HepG2 (cell line): ENCODE results near the gene PIK3CA. TPM values are rescaled to one million over a fixed set of nuclear protein-coding genes. Genes with fewer than 3 reads are reported as not detected.

Experiments
- ATAC-seq: fragments of 200-7000 bp; cut with Tn5 transposase; 3 replicates; pipeline ENCODE4 v1.9.1; 2020; ENCODE audit warnings: mild to moderate bottlenecking, moderate library complexity
- BruUV-seq: library from RNA; stranded (reverse); fragments of 400-500 nt; replicated peaks from 2 replicates; lab custom pipeline; 2021; lab: Mats Ljungman, UMichigan
- CTCF ChIA-PET: fragments of 300-600 bp; formaldehyde crosslinking; extraction: SDS; loops from one replicate; lab custom pipeline; 2021; ENCODE audit warnings: low total read pairs, inconsistent platforms, low intra/inter-chr PET ratio; lab: Yijun Ruan, JAX
- POLR2A ChIA-PET: fragments of 350-600 bp; sonication (Branson Sonifier 250); formaldehyde crosslinking; loops from one replicate; lab custom pipeline; 2020; ENCODE audit warnings: antibody characterized with exemption, inconsistent platforms; lab: Yijun Ruan, JAX
- DNase-seq: peaks from one replicate; pipeline ENCODE4 v3.0.0-alpha.2; 2015; ENCODE audit warnings: low spot score
- FAIRE-seq: peaks from 3 replicates; lab custom pipeline; 2011; peaks lifted over from hg19 to GRCh38; lab: Jason Lieb, UNC
- H2AFZ ChIP-seq: one replicate; pipeline ENCODE4 v1.6.1; 2011; ENCODE audit warnings: low read length, inconsistent platforms
- H3K27ac ChIP-seq: fragments of 300-600 bp; 3 replicates; pipeline ENCODE4 v1.8.0; 2011; ENCODE audit warnings: mixed run types, mild to moderate bottlenecking, mixed read lengths, low read length, inconsistent platforms; ENCODE audit not compliant: insufficient read depth; ENCODE audit errors: extremely low read length
- H3K27me3 ChIP-seq, 2 experiments: fragments of 200-600 bp in 1 of 2; 2 replicates in 1 of 2; 3 replicates in 1 of 2; pipeline versions ENCODE4 v1.6.0 to v1.8.0; 2011; ENCODE audit warnings: low read length in 2 of 2, mild to moderate bottlenecking in 2 of 2, moderate library complexity in 2 of 2, inconsistent platforms in 1 of 2; ENCODE audit not compliant: insufficient read depth in 2 of 2, control insufficient read depth in 1 of 2
- H3K36me3 ChIP-seq, 2 experiments: fragments of 200-600 bp in 1 of 2; replicated peaks in 1 of 2; 2 replicates in 1 of 2; 3 replicates in 1 of 2; pipeline versions ENCODE4 v1.5.1 to v1.8.0; 2011; ENCODE audit warnings: low read length in 2 of 2, inconsistent platforms in 1 of 2; ENCODE audit not compliant: insufficient read depth in 2 of 2, control insufficient read depth in 1 of 2
- H3K4me1 ChIP-seq: 2 replicates; pipeline ENCODE4 v1.5.1; 2012; ENCODE audit warnings: low read length, inconsistent platforms; ENCODE audit not compliant: insufficient read depth
- H3K4me2 ChIP-seq: 2 replicates; pipeline ENCODE4 v1.6.0; 2011; ENCODE audit warnings: low read depth, low read length, inconsistent platforms
- H3K4me3 ChIP-seq, 3 experiments: fragments of 200-600 bp in 1 of 3; sonication (generic), shearing (Covaris generic) in 1 of 3; replicated peaks in 1 of 3; 2 replicates each; pipeline ENCODE4 v1.5.1; 2011 to 2016; ENCODE audit warnings: low read length in 3 of 3, inconsistent platforms in 2 of 3, low read depth in 2 of 3, mild to moderate bottlenecking in 2 of 3, control low read depth in 1 of 3, mixed read lengths in 1 of 3; ENCODE audit not compliant: insufficient read depth in 1 of 3
- H3K79me2 ChIP-seq: one replicate; pipeline ENCODE4 v1.6.1; 2011; ENCODE audit warnings: low read length, inconsistent platforms; ENCODE audit not compliant: insufficient read depth
- H3K9ac ChIP-seq: 2 replicates; pipeline ENCODE4 v1.6.0; 2011; ENCODE audit warnings: mild to moderate bottlenecking, low read depth, low read length, inconsistent platforms; ENCODE audit not compliant: insufficient read depth
- H3K9me3 ChIP-seq: 2 replicates; pipeline ENCODE4 v1.5.1; 2012; ENCODE audit warnings: mild to moderate bottlenecking, low read length
- H4K20me1 ChIP-seq: 2 replicates; pipeline ENCODE4 v1.6.0; 2011; ENCODE audit warnings: inconsistent platforms, mild to moderate bottlenecking, low read length, moderate library complexity; ENCODE audit not compliant: insufficient read depth
- BATF2 ChIP-seq: sonication (generic); formaldehyde crosslinking; IDR thresholded peaks from 2 replicates; pipeline ENCODE4 v1.8.0; 2022; ENCODE audit warnings: mild to moderate bottlenecking, missing genetic modification reagents, moderate library complexity
- CREM ChIP-seq, 2 experiments: sonication (generic) in 1 of 2; formaldehyde crosslinking in 1 of 2; IDR thresholded peaks; 2 replicates each; pipeline versions ENCODE4 v1.4.0 to v1.6.1; 2016 to 2020; ENCODE audit warnings: antibody characterized with exemption in 1 of 2, mild to moderate bottlenecking in 1 of 2, missing genetic modification reagents in 1 of 2
- DNMT1 ChIP-seq: sonication (generic); formaldehyde crosslinking; IDR thresholded peaks from 2 replicates; pipeline ENCODE4 v1.5.1; 2020; ENCODE audit warnings: mild to moderate bottlenecking, missing genetic modification reagents
- ELF4 ChIP-seq: sonication (generic); formaldehyde crosslinking; IDR thresholded peaks from 2 replicates; pipeline ENCODE4 v1.5.0; 2020; ENCODE audit warnings: missing genetic modification reagents, mild to moderate bottlenecking, moderate library complexity, borderline replicate concordance
- HHEX ChIP-seq: IDR thresholded peaks from 2 replicates; pipeline ENCODE4 v1.6.1; 2016; ENCODE audit warnings: control low read depth
- HOXA5 ChIP-seq: sonication (generic); formaldehyde crosslinking; IDR thresholded peaks from 2 replicates; pipeline ENCODE4 v1.4.0; 2020; ENCODE audit warnings: missing genetic modification reagents
- KLF15 ChIP-seq: sonication (generic); formaldehyde crosslinking; IDR thresholded peaks from 2 replicates; pipeline ENCODE4 v1.8.1; 2023; ENCODE audit warnings: borderline replicate concordance, mild to moderate bottlenecking, inconsistent platforms, missing genetic modification reagents, mixed read lengths
- NR0B2 ChIP-seq: sonication (generic); formaldehyde crosslinking; IDR thresholded peaks from 2 replicates; pipeline ENCODE4 v1.4.0; 2020; ENCODE audit warnings: mild to moderate bottlenecking, missing genetic modification reagents
- POLR2A ChIP-seq, 2 experiments: IDR thresholded peaks; 2 replicates each; pipeline ENCODE4 v1.6.1; 2011; ENCODE audit warnings: low read depth in 2 of 2, low read length in 2 of 2, mild to moderate bottlenecking in 1 of 2, moderate library complexity in 1 of 2; ENCODE audit not compliant: insufficient read depth in 1 of 2
- PRDM4 ChIP-seq: sonication (generic); formaldehyde crosslinking; IDR thresholded peaks from 2 replicates; pipeline ENCODE4 v1.9.0; 2021; ENCODE audit warnings: missing genetic modification reagents, borderline replicate concordance
- SOX6 ChIP-seq, 2 experiments: fragments of 450-650 bp in 1 of 2; sonication (generic) in 1 of 2; formaldehyde crosslinking in 1 of 2; IDR thresholded peaks; 2 replicates each; pipeline versions ENCODE4 v1.4.0 to v1.6.1; 2017 to 2020; ENCODE audit warnings: antibody characterized with exemption in 1 of 2, mild to moderate bottlenecking in 1 of 2, missing genetic modification reagents in 1 of 2
- STAT6 ChIP-seq: sonication (generic); formaldehyde crosslinking; IDR thresholded peaks from 2 replicates; pipeline ENCODE4 v1.4.0; 2020; ENCODE audit warnings: missing genetic modification reagents, mild to moderate bottlenecking, borderline replicate concordance
- ZBTB38 ChIP-seq: sonication (generic); formaldehyde crosslinking; IDR thresholded peaks from 2 replicates; pipeline ENCODE4 v1.5.1; 2020; ENCODE audit warnings: mild to moderate bottlenecking, missing genetic modification reagents
- ZNF749 ChIP-seq: sonication (generic); formaldehyde crosslinking; IDR thresholded peaks from 2 replicates; pipeline ENCODE4 v1.8.0; 2022; ENCODE audit warnings: mild to moderate bottlenecking, missing genetic modification reagents, moderate library complexity, borderline replicate concordance
- WGBS: methylation state at CpG from one replicate; pipeline ENCODE4 v1.1.6; 2017; ENCODE audit warnings: low lambda C conversion rate; 5-methylcytosine and 5-hydroxymethylcytosine counted together
- in situ Hi-C: cut with HindIII; loops from 2 replicates; pipeline ENCODE4 v1.10.0; 2017; ENCODE audit warnings: low pct_unique_long_range_greater_than_20kb; ENCODE audit not compliant: extremely low pct_ligation_motif_present
- intact Hi-C: fragments of 100-400 bp; cut with micrococcal nuclease; formaldehyde crosslinking; loops from one replicate; pipeline ENCODE4 v1.10.0; 2022; ENCODE audit not compliant: unreplicated experiment
- polyA plus RNA-seq, 8 experiments: library from polyadenylated mRNA; depleted of rRNA in 3 of 8; stranded (reverse) in 7 of 8; unstranded in 1 of 8; fragments of >200 nt; fragmentation: Illumina TruSeq in 4 of 8; extraction: Trizol in 4 of 8; gene quantifications; 2 replicates each; pipeline versions ENCODE4 v1.2.1 to v1.2.3, GENCODE V29; 2011 to 2016; ENCODE audit warnings: low read depth in 4 of 8, missing spikeins in 1 of 8, mixed read lengths in 1 of 8; ENCODE audit not compliant: insufficient read depth in 1 of 8
- total RNA-seq, 5 experiments: library from RNA; depleted of rRNA; stranded (reverse); fragments of >200 nt; fragmentation: Illumina TruSeq; extraction: Trizol; gene quantifications; 2 replicates each; pipeline ENCODE4 v1.2.3, GENCODE V29; 2016; ENCODE audit warnings: low read depth in 1 of 5

Gene PIK3CA
- total and polyA plus RNA-seq, 2 of the 13 experiments (the other 11 are each of a cell fraction or from before 2014, with no cell fraction given), result 5.7 to 11.4 TPM

- Histone ChIP-seq H3K27ac (no peak overlapping the region), H4K20me1 (no peaks in the 10 kb centered on the region), H3K27me3 (no peaks in the 10 kb centered on the region; a peak in 1 of 5 replicates), H3K4me1 (no peaks in the 10 kb centered on the region), H2AFZ (no peak overlapping the region), H3K36me3 (no peaks in the 10 kb centered on the region), H3K9me3 (no peaks in the 10 kb centered on the region), H3K9ac (no peak overlapping the region), H3K79me2 (no peaks in the 10 kb centered on the region), H3K4me2 (no peak overlapping the region), H3K4me3 (no peak overlapping the region)
- BruUV-seq, result no TSS peak
- DNase-seq (no peak), FAIRE-seq (no peak), ATAC-seq (no peak)
- in situ Hi-C loops, result no loop called here
- CTCF ChIA-PET, result no interaction called here
- POLR2A ChIA-PET, result no interaction called here
- intact Hi-C loops, result no loop called here
- 5% methylated on average over 2 of the region's 2 CpGs for WGBS
- TF ChIP-seq KLF15 (CRISPR knock-in tag) (no peak), NR0B2 (CRISPR knock-in tag) (no peak), HOXA5 (CRISPR knock-in tag) (no peak), ZNF749 (CRISPR knock-in tag) (no peak), ELF4 (CRISPR knock-in tag) (no peak), CREM (IDR thresholded peaks at IDR 0.05) (no peak), CREM (CRISPR knock-in tag; IDR thresholded peaks at IDR 0.05) (no peak), DNMT1 (CRISPR knock-in tag) (no peak), STAT6 (no peak), ZBTB38 (no peak), SOX6 (IDR thresholded peaks at IDR 0.05) (no peak), SOX6 (CRISPR knock-in tag; IDR thresholded peaks at IDR 0.05) (no peak), BATF2 (no peak), PRDM4 (CRISPR knock-in tag) (no peak), HHEX (CRISPR knock-in tag) (no peak), POLR2A (IDR thresholded peaks at IDR 0.05; ENCODE audit: insufficient read depth in 1 of 2, low read depth in 2 of 2, low read length in 2 of 2) (no peak)
These were observed 34.3 kb upstream of the PIK3CA start for GRCh38 chr3:179113903-179114302.
